GM18909 (cell line): ENCODE measurements around the gene AGMO.

Source experiments
- ATAC-seq: cut with Tn5 transposase; IDR thresholded peaks from one replicate; pipeline ENCODE4 v1.9.1; 2021; ENCODE audit warnings: mild to moderate bottlenecking; ENCODE audit not compliant: unreplicated experiment, poor library complexity

Gene AGMO

DNA sequence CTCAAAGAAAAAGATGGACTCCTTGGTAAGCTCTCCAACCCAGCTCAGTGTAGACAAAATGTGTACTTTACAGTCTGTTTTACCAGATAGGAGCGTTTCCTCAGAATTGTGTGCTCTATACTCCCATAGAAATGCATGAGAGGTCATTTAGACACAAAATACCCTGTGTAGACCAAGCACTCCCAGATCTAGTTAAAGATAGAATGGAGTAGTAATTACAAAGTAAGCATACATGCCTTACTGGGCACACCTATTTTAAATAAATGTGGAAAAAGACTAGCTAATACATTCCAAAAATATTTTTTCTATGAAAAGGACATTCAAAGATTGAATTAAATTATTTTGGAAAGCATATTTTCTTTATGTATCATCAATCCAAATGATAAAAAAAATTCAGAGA lies 387.3 kb downstream of the AGMO start:
- no peak for ATAC-seq

DNA sequence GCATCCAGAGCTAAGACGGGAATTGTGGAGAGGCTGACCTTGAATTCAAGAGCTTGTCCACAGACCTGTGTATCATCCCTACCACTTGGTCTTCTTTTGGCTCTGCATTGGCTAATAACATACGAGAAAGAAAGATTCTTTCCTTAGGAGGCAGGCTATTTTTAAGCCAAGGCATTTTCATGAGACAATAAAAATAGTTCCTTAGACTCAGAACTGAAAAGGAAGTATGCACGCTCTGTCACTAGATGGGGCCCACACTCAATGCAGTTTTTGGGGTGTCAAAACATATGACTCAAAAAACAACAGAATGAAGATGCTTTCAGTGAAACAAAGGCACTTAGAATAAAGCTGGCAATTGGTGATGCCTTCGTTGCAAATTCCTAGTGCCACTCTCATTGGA lies 393.3 kb downstream of the AGMO start:
- ATAC-seq, result no peak

DNA sequence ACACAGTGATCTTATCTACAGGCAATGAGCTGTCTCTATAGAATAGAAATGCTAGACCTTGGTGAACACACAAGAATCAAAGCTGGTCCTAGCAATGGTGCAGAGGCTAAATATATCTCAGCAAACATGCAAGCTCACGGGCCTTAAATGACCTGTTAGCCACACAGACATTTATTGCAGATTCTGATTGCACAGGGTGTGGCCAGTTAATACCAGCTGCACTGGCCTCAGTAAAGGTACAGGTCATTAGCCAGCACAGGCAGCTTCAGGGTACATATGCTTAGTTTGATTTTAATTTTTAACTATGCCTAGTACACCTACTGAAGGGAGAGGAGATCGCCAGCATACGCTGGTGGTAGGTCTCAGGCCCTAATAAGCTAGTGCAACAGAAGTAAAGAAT lies 393.9 kb downstream of the AGMO start:
- ATAC-seq, result no peak

DNA sequence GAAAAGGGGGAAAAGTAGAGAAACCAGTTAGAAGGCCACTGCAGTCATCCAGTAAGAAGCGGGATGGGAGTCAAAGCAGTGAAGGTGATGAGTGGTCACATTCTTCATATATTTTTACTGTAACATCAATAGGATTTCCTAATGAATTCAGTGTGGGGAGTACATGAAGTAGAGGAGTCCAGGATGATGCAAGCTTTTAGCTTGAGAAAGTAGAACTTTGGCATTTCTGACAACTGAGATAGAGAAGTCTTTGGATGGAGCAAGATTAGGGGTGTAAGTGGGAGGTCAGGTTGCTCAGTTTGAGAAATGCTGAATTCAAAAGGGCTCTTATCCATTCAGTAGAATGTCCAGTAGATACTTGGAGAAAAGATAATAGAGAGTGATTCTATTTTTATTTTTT lies 395.2 kb downstream of the AGMO start:
- no peak for ATAC-seq

DNA sequence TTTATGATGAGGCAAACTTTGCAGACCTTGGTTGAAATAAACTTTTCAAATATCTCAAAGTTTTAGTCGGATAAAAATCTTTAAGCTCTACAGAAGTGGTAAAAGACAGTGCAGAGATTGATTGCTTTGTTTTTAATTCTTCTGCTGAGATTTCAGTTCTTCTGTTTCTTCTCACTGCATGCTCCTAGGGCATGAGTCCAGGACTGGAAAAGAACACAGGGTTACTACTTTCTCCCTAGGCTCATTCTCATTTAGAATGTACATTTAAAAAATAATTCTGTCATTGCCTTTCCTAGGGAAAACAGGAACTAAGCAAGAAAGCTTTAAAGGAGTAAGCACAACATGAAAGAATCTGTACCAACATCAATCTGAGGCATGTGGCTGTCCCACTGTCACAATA lies 402.6 kb downstream of the AGMO start:
- no peak for ATAC-seq

DNA sequence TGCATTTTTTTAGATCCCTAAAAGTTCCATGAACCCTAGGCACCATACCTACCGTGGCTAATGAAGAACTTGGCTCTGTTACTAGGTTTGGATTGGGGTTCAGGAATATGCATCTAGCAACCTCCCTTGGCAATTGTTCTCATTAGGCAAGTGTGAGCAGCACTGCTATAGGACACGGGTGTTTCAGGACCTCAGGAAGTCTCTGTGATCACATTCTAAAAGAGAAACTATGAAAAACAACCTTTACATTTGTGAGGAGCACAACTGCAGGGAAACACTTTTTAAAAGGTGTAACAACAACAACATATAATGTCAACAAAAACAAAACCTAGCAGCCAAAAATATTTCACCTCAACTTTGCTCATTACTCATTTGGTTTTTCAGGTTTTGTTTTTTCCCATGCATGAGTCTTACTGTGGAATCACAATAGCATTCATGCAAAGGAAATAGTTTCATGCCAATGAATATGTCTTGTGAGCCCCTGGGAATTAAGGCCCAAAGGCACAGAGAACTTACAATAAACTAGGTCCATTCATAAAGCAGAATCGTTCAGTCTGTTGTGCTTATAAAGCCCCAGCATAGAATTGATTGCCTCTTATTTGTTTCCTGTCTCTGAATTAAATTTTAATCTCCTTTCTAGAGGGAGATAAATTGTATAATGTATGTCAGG lies 403.5 kb downstream of the AGMO start:
- ATAC-seq, result no peak
